Measurements from ENCODE around the gene MTNR1B.

DNA sequence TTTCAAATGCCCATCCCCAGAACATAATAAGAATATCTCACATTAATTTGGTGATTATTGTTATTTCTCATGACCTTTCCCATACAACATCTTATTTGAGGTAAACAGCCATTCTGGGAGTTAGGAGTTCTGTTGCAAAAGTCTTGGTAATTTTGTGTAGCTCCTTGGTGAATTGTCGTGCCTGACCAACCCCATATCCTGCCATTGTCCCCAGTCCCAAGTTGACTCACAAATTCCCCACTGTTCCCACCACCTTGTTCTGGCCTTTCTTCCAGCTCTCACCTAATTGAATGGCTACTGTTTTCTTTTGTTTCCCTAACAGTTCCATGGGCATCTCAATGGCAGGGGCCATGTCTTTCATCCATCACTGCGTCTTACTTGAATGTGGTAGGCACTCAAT is 8.0 kb downstream of the MTNR1B start:
- TF ChIP-seq, protein P1, sequence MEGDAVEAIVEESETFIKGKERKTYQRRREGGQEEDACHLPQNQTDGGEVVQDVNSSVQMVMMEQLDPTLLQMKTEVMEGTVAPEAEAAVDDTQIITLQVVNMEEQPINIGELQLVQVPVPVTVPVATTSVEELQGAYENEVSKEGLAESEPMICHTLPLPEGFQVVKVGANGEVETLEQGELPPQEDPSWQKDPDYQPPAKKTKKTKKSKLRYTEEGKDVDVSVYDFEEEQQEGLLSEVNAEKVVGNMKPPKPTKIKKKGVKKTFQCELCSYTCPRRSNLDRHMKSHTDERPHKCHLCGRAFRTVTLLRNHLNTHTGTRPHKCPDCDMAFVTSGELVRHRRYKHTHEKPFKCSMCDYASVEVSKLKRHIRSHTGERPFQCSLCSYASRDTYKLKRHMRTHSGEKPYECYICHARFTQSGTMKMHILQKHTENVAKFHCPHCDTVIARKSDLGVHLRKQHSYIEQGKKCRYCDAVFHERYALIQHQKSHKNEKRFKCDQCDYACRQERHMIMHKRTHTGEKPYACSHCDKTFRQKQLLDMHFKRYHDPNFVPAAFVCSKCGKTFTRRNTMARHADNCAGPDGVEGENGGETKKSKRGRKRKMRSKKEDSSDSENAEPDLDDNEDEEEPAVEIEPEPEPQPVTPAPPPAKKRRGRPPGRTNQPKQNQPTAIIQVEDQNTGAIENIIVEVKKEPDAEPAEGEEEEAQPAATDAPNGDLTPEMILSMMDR (conservative IDR thresholded peaks at IDR 0.05) = no peak
- TF ChIP-seq ZFX (IDR thresholded peaks at IDR 0.05) = no peak

All from C4-2B (cell line).